Inflammatory macrophage (primary cell): Measurements from ENCODE around the gene CD276.
A peak's percentile ranks its signal among the peaks of the same experiment; 100 is the strongest.

ENCODE experiments used
- DNase-seq, 2 donors: peaks; one replicate each; pipeline ENCODE4 v3.0.0-alpha.2; 2020 to 2022

Gene CD276

DNA sequence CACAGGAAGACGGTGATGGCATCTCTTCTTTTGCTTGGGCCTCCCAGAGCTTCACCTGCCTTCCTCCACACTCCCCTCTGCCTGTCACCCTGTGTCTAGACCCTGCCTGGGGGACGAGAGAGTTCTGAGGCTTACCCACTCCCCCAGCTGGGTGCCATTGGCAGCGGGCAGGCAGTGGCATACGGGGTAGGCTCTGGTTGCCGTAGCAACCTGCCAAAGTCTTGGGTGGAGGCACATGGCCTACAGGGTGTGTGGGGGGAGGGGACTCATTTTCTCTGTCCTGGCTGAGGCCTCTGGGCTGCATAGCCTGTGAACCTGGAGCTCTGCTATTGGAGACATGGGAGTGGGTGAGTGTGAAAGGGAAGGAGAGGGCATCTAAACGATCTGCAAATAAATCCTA is 64.5 kb downstream of the CD276 start:
- DNase-seq, result no peak

DNA sequence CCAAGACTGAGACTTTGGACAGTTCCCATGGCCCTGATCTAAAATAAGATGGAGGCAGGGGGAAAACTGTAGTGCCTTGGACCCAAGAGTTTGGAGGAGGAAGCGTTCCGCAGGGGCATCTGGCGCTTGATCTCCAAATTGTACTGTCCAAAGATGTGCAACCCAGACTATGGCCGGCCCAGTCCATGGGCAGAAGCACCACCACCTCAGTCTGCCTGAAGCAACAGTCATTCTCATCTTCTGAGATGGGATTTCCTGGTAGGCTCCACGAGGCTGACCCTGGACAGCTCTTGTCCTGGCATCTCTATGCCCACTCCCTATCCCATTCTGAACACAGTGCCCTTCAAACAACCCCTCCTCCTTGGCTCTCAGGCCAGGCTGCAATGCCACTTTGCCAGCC is 65.3 kb downstream of the CD276 start:
- no peak for DNase-seq

DNA sequence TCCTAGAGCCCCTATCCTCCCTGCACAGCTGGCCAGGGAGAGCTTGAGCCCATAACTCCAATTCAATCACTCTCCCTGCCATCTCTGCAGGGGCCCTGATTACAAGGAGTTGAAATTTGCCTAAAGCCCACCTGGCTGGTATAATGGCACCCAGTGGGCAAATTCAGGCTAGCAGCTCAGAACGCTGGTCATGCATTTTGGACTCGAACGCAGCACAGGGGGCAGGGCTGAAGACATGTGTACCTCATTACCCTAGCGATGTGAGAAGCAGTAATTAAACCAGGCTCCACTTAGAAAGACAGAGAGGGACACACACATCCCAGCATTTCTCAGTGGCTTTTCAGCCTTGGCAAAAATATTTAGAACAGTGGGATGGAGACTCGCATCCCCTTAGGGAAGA is 65.8 kb downstream of the CD276 start:
- no peak for DNase-seq

DNA sequence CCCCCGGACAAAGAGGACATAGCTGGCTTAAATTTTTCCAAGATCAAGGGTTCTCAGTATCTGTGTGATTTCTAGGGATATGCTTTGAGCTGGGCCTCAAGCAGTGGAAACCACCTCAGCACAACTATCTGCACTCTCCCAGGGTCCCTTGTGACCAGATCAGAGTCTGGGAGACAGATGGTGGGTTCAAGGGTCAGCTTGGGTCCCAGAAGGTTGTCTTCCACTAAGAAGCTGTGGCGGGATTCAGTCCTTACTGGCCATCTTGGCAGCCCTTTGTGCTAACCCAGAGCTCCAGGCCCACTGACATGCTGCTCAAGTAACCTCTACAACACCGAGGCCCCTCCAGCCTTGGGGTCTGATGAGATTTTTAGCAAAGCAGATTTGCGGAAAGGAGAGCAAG is 66.3 kb downstream of the CD276 start:
- DNase-seq, result no peak

DNA sequence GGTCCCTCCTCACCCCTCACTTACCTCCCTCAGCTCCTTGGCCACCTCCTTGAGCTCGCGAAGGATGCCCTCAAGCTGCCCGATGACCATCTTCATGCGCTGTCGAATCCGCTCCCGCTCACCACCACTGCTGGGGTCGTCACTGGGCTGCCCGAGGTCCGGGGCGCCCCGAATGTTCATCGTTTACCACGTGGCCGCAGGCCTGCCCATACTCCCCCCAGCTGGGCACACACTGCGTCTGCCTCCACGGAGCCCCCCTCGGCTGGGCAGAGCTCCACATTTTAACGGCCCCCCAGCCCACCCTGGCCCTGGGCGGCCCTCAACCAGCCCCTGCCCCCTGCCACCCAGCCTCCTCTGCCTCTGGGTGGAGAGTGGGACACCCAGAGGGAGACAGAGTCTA is 66.8 kb downstream of the CD276 start:
- no peak for DNase-seq

DNA sequence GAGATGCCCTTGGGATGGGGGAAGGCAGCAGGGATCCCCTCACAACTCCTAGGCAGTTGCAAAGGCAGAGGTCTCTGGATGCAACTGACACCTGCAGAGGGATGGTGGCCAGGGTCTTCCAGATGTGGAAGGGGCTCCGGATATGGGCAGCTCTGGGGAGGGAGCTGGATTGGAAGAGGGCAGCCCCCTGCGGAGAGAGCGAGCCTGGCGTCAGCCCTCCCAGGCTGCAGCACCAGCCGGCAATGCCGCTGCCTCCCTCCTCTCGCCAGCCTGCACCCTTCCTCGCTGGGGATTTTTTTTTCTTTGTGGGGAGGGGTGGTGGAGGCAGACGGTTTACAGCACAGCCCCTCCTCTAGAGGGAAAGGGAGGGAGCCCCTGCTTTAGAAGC is 67.3 kb downstream of the CD276 start:
- DNase-seq, result no peak

DNA sequence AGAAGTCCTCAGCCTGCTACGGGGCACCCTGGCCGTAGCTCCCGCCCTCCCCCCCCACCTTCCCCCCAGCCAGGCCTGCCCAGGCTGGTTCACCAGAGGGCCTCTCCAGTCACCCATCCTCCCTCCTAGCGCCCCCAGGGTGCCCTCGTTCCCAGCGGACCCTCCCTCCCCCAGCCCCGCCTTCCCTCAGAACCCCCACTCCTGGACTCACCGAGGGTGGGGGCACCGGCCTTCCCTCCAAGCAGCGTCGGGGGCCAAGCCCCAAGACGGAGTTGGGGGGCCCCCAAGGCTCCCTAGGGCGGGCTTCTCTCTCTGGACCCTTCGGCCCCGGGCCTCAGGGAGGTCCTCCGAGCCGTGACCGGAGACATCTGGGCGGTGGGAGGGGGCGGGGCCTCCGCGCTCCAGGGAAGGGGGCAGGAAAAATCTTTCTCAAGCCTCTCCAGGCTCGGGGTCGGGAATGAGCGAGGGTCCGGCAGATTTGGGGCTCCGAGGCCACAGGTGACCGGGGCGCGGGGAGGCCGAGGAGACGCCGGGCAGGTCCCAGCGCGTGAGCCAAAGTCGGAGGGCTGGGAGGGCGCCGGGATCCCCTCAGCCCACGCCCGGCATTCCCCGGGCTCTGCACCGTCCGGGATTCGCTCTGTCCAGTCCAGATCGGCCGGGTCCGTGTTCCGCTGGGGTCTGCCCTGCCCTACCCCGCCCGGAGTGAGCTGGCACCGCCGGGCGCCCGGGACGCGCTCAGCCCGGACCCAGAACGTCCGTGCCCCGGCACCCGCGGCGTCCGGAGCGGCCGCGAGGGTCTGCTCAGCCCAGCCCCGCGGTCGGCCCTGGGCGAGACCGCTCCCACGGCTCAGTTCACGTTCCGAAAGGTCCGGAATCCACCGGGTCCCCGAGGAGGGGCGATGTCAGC is 68.0 kb downstream of the CD276 start:
- no peak for DNase-seq

DNA sequence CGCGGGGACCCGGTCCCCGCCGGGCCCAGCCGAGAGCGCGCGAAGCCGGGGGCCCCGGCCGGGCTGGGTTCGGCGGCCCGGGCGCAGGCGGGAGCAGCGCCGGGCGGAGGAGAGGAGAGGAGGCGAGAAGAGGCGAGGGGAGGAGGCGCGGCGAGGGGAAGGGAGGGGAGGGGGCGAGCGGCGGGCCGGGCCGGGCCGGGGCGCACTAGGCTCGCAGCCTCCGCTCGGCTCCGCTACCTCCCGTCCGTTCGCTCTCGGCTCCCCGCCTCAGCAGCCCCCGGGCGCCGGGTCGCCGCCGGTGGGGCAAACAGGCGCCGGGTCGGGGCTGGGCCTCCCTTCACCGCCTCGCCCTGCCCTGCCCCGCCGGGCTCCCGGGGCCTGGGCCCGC is 68.6 kb downstream of the CD276 start:
- DNase-seq, result no peak

DNA sequence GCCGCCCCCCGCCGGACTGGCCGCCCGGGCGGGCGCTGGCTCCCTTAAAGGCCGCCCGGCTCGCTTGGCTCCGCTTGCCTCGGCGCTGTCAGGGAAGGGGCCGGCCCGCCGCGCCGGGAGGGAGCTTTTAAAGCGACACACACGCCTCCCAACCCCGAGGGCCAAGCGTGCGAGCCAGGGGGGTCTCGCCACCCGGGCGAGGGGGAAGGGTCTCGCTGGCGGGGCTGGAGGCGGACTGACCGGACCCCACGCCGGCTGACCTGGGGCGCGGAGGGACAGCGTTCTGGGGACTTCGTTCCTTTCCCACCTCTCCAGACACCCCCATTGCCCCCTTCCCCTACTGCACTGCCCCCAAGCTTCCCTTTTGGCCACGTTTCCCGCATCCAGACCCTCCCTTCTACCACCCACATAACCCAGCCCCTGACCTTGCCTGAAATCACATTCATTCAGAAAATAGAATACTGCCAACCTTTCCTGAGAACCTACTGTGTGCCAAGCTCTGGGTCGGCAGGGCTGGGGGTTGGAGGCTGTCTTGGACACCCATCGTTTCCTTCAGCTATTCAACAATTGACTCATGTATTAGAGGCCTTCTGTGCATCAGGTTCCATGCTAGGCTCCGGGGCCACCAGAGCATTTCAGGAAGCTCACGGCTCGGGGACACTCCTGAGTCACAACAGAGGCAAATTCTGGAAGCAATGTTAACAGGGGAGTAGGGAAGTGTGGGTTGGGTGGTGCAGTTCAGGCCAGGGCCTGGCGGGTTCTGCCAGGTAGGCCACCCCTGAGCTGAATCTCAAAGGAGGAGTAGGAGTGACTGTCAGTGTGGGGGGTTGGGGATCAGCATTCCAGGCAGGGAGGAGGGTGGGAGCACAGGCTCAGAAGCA is 69.3 kb downstream of the CD276 start, which contains the start of gene INSYN1:
Gene INSYN1 (minus strand): TSS at position 102 of the 881 bp plus-strand sequence. CDS start 2,221 bp downstream, outside the sequence.
- no peak for DNase-seq

DNA sequence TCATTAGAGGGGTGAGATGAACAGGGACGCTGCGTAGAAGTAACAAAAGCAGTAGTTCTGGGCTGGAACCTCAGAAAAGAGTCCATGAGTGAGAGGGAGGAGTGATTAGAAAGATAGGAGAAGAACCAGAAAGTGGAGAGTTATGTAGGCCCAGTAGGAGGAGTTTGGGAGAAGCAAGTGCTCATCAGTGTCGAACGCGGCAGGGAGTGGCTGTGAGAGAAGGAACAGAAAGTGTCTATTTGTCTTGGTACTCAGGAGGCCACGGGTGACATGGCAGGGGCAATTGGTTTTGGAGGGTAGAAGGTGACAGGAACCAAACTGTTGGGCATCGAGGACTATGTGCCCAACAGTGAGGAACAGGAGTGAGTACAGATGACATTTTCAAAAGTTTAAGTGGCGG is 70.3 kb downstream of the CD276 start:
- DNase-seq, result peak in 1 of 2 donors; percentile 15

DNA sequence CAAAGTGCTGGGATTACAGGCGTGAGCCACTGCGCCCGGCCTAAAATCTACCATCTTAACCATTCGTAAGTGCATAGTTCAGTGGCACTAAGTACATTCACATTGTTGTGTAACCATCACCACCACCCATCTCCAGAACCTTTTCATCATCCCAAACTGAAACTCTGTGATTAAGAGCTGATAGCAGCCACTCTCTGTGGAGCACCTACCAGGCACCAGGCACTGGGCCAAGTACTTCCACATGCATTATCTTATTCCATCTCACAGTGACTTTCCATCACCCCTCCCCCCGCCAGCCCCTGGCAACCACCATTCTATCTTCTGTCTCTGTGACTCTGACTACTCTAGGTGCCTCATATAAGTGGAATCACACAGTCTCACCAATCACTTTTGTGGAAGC is 71.3 kb downstream of the CD276 start:
- no peak for DNase-seq

DNA sequence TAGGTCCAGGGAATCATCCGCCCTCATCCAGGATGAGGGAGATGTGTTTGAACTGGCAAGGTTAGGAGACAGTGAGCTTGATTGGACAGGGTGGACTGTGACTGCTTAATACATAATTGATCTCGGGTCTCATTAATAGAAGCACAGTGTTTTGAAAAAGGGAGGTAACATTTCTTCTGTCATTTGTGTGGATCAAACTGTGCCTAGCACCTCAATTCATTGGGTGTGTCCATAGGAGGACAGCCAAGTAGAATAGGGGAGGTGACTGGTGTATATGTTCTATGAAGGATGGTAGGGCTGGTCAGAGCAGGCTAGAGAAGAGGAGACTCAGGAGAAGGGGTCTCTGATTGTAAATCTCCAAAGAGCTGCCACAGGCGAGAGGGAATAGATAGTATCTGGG is 71.8 kb downstream of the CD276 start:
- no peak for DNase-seq

DNA sequence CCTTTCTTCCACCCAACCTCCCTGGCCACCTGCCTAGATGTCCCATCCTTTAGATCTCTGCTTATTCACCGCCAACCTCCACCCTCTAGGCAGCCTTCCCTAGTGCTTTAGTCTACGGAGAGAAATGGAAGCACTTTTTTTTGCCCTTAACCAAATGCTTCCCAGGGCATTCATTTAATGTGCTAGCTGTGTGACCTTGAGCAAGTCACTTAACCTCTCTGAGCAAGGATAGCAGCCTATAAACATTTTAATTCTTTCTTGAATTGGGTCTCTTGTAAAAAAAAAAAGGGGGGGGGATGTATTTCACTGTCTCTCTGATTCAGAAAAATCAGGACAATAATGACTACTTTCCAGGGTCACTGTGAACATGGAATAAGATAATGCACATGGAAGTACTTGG is 72.2 kb downstream of the CD276 start:
- no peak for DNase-seq

DNA sequence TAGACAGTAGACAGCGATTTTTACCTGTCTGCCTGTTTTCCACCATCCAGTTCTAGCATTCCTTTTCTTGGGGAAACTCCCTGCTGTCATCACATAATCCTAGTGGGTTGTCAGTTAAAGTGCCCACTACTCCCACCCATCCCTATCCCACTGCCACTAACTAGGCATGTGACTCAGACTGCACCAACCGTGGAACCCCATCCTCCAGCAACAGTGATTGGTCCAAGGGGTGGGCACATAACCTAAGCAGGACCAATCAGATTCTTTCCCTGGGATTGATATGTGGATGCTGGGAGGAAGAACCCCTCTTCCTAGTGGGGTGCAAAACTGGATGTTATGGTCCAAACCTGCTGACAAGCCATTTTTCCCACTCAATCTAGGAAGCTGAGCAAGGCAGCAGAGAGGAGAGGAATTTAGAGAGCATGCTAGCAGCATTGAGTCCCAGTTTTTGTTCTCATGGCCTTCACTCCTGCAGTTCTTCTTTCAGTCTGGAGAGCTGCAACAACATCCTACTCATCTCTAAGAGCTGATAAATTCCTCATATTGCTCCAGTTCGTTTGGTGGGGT is 72.8 kb downstream of the CD276 start:
- no peak for DNase-seq

DNA sequence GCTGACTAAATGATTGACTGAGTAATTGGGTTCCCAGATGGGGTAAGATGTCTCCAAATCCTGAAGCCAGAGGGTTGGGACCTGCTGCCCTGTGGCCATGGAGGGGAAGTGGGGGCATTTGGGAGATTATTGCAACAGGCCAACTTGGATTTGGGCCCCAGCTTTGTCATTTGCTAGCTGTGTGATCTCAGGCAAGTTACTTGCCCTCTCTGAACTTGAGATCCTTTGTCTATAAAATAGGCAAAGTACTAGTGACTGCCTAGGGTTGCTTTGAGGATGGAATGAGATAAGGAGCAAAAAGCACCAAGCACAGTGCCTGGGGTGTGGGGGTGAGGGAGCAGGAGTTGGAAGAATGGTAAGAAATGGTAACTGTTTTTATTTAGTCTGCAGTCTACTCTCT is 73.4 kb downstream of the CD276 start:
- no peak for DNase-seq

DNA sequence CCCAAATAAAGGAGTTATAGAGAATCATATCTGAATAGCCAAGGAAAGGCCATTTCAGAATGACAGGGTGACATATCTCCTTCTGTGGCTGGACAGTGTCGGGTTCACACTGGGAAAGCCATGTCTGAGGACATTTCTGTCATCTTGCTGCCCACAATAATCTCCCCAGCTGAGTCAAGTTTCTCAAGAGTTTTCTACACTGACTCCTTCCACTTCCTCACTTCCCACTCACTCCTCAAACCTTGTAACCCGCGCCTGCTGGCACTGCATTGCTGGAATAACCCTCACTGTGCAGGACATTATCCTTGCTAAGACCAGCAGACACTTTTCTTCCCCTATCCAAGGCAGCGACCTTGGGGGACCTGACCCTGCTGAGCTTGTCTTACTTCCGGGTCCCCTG is 74.3 kb downstream of the CD276 start:
- peak; percentile 66 to 83 for DNase-seq

DNA sequence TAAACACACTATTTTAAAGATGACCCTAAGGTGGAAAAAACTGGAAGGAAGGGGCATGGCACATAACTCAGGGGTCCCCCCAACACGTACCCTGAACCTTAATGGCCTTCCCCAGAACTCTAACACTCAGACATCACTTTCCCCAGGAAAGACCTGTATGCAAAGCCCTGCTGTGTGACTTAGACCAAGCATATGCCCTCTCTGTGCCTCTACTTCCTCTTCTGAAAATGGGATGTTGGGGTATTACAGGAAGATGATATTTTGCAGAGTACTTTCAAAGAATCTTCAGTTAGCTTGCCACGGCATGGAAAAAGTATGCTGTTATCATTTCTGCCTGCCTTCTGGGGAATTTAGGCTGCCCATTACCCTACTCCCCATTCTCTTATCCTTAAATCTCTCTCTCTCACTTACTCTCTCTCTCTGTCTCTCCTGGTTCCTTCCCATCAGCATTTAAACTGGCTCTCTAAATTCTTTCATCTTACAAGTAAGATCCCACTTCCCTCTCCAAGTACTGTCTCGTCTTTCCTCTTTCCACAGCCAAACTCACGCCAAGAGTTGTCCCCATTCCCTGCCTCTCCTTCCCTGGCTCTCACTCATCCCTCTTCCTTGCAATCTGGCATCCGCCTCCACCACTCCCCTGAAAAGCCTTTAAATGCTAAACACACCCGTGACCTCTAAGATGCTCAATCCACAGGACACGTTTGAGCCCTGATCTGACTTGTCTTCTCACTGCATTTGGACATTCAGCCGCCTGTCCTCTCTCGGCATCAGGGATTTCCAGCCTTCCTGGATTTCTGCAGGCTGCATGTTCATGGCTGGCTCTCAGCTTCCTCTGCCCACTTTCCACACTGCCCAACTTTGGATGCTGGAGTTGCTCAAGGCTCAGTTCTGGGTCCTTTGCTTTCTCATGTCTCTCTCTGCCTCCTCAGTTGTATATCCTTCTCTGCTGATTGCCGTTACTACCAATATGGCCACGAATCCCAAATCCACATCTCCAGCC is 76.4 kb downstream of the CD276 start:
- DNase-seq, result no peak

DNA sequence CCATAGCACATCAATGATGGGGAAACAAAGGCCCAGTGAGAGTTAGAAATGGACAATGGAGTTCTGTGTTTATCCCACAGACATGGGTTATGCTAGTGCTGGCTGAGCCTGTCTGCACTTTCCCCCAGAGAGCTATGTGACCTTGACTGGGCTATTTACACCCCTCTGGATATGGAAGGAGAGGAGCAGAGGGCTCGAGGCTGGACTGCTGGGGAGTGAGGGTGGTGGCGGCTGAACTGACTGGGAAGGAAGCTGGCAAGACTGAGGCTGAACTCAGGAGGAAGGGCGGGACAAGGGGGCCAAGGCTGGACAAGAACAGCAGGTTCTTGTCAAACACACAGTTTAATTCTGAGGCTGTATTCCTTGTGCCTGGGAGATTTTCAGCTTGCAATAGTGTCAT is 79.7 kb downstream of the CD276 start:
- no peak for DNase-seq
